Suprapubic skin (tissue), 4 donors: Measurements from ENCODE around the gene ZNFX1.
"Not testable (repeated sequence)": the region's sequence is repeated elsewhere in the genome, so short reads cannot be mapped to it uniquely, and the experiment has no call there.

Experiments
- POLR2A ChIP-seq, 2 donors: fragments of 450-650 bp; IDR thresholded peaks; one replicate each; pipeline ENCODE4 v1.6.1; 2017; ENCODE audit warnings: antibody characterized with exemption in 2 of 2, mild to moderate bottlenecking in 2 of 2, moderate library complexity in 2 of 2
- POLR2AphosphoS5 ChIP-seq, 3 donors: sonication (generic); formaldehyde crosslinking; IDR thresholded peaks; one replicate each; pipeline ENCODE4 v1.6.1; 2017; ENCODE audit warnings: antibody characterized with exemption in 3 of 3
- TF ChIP-seq, protein P1 (sequence below), 2 donors: fragments of 200-600 bp in 1 of 2; fragments of 450-650 bp in 1 of 2; sonication (generic) in 1 of 2; IDR thresholded peaks; one replicate each; pipeline ENCODE4 v1.5.1; 2016 to 2019; ENCODE audit warnings: antibody characterized with exemption in 2 of 2, mild to moderate bottlenecking in 1 of 2, moderate library complexity in 1 of 2

- TF ChIP-seq, protein P1, sequence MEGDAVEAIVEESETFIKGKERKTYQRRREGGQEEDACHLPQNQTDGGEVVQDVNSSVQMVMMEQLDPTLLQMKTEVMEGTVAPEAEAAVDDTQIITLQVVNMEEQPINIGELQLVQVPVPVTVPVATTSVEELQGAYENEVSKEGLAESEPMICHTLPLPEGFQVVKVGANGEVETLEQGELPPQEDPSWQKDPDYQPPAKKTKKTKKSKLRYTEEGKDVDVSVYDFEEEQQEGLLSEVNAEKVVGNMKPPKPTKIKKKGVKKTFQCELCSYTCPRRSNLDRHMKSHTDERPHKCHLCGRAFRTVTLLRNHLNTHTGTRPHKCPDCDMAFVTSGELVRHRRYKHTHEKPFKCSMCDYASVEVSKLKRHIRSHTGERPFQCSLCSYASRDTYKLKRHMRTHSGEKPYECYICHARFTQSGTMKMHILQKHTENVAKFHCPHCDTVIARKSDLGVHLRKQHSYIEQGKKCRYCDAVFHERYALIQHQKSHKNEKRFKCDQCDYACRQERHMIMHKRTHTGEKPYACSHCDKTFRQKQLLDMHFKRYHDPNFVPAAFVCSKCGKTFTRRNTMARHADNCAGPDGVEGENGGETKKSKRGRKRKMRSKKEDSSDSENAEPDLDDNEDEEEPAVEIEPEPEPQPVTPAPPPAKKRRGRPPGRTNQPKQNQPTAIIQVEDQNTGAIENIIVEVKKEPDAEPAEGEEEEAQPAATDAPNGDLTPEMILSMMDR (IDR thresholded peaks at IDR 0.05), result not testable (repeated sequence)
- not testable (repeated sequence) for TF ChIP-seq POLR2A, POLR2AphosphoS5 (IDR thresholded peaks at IDR 0.05)
These were observed 84.8 kb downstream of the ZNFX1 start for GRCh38 chr20:49192944-49193518.
